Osteoblast (primary cell): ENCODE measurements around the gene MAD1L1. TPM values are rescaled to one million over a fixed set of nuclear protein-coding genes. Genes with fewer than 3 reads are reported as not detected.
"Not testable (repeated sequence)": the region's sequence is repeated elsewhere in the genome, so short reads cannot be mapped to it uniquely, and the experiment has no call there.

Experiments
- DNase-seq: peaks from one replicate; pipeline ENCODE4 v3.0.0; 2011; ENCODE audit warnings: low spot score, mixed read lengths; ENCODE audit not compliant: insufficient read length; ENCODE audit errors: missing footprints
- H2AFZ ChIP-seq: 2 replicates; pipeline ENCODE4 v1.6.0; 2011; ENCODE audit warnings: mild to moderate bottlenecking, low read length
- H3K27ac ChIP-seq: 2 replicates; pipeline ENCODE4 v1.5.1; 2011; ENCODE audit warnings: mild to moderate bottlenecking, low read depth, low read length, moderate library complexity
- H3K27me3 ChIP-seq: 2 replicates; pipeline ENCODE4 v1.6.0; 2012; ENCODE audit warnings: mild to moderate bottlenecking, control low read depth, inconsistent platforms, low read length, moderate library complexity; ENCODE audit not compliant: insufficient read depth
- H3K36me3 ChIP-seq: 2 replicates; pipeline ENCODE4 v1.5.1; 2011; ENCODE audit warnings: mild to moderate bottlenecking, low read length, control low read depth, moderate library complexity; ENCODE audit not compliant: insufficient read depth
- H3K4me1 ChIP-seq: 2 replicates; pipeline ENCODE4 v1.5.1; 2011; ENCODE audit warnings: mild to moderate bottlenecking, low read length, control low read depth, moderate library complexity; ENCODE audit not compliant: insufficient read depth
- H3K4me2 ChIP-seq: 2 replicates; pipeline ENCODE4 v1.6.0; 2011; ENCODE audit warnings: mild to moderate bottlenecking, low read length; ENCODE audit not compliant: insufficient read depth
- H3K4me3 ChIP-seq: fragments of 200-600 bp; sonication (generic); 3 replicates; pipeline ENCODE4 v1.5.1; 2012; ENCODE audit warnings: mild to moderate bottlenecking, low read length, inconsistent platforms; ENCODE audit not compliant: insufficient read depth
- H3K79me2 ChIP-seq: 2 replicates; pipeline ENCODE4 v1.6.0; 2012; ENCODE audit warnings: mild to moderate bottlenecking, low read length, control low read depth, inconsistent platforms; ENCODE audit not compliant: insufficient read depth
- H3K9me3 ChIP-seq: 2 replicates; pipeline ENCODE4 v1.5.1; 2011; ENCODE audit warnings: low read depth, low read length, control low read depth
- H4K20me1 ChIP-seq: 2 replicates; pipeline ENCODE4 v1.6.0; 2012; ENCODE audit warnings: mild to moderate bottlenecking, low read length, control low read depth; ENCODE audit not compliant: insufficient read depth
- CTCF ChIP-seq: IDR thresholded peaks from 2 replicates; pipeline ENCODE4 v1.5.1; 2011; ENCODE audit warnings: mild to moderate bottlenecking, low read depth, low read length, moderate library complexity; ENCODE audit errors: extremely low read depth
- total RNA-seq: library from RNA; depleted of rRNA; stranded (reverse); fragments of >200 nt; gene quantifications from 2 replicates; pipeline ENCODE4 v1.2.3, GENCODE V29; 2012

MAD1L1 gene
- total RNA-seq, 1 donor = 66.2 TPM

GRCh38 chr7:1861799-1862458 lies 370.8 kb downstream of the MAD1L1 start:
- Histone ChIP-seq H3K4me2 (no peak overlapping the region), H4K20me1 (peaks cover 2% of the 10 kb centered on the region)
- peak; percentile 92 for DNase-seq

GRCh38 chr7:1860881-1861798 lies 371.6 kb downstream of the MAD1L1 start:
- not testable (repeated sequence) for H3K36me3 ChIP-seq, H3K4me2 ChIP-seq, H3K4me3 ChIP-seq, H3K4me1 ChIP-seq, H2AFZ ChIP-seq, H3K79me2 ChIP-seq, H3K27ac ChIP-seq, H3K27me3 ChIP-seq, H4K20me1 ChIP-seq, H3K9me3 ChIP-seq
- DNase-seq = peak; percentile 84

More at GRCh38 chr7:1861799-1862458, 370.8 kb downstream of the MAD1L1 start:
- Histone ChIP-seq H3K36me3 (no peaks in the 10 kb centered on the region), H3K27ac (no peak overlapping the region), H3K27me3 (no peaks in the 10 kb centered on the region), H3K79me2 (no peaks in the 10 kb centered on the region), H3K9me3 (no peaks in the 10 kb centered on the region), H3K4me1 (no peaks in the 10 kb centered on the region), H2AFZ (no peak overlapping the region), H3K4me3 (no peak overlapping the region)
- no peak for TF ChIP-seq CTCF

GRCh38 chr7:1859266-1860035 lies 373.3 kb downstream of the MAD1L1 start:
- peak; percentile 74 for DNase-seq
- H3K36me3 ChIP-seq = no peaks in the 10 kb centered on the region
- H3K9me3 ChIP-seq = no peaks in the 10 kb centered on the region
- no peaks in the 10 kb centered on the region for H3K27me3 ChIP-seq
- no peak for TF ChIP-seq CTCF
- H3K27ac ChIP-seq = no peak overlapping the region
- H4K20me1 ChIP-seq = no peaks in the 10 kb centered on the region
- no peak overlapping the region for H2AFZ ChIP-seq
- H3K79me2 ChIP-seq = no peaks in the 10 kb centered on the region
- H3K4me2 ChIP-seq = no peak overlapping the region
- H3K4me3 ChIP-seq = no peak overlapping the region
- H3K4me1 ChIP-seq = no peaks in the 10 kb centered on the region

- H3K27ac ChIP-seq = no peak overlapping the region
- no peaks in the 10 kb centered on the region for H3K27me3 ChIP-seq
- H3K79me2 ChIP-seq = no peaks in the 10 kb centered on the region
- no peaks in the 10 kb centered on the region for H3K4me1 ChIP-seq
- no peak overlapping the region for H3K4me3 ChIP-seq
- no peaks in the 10 kb centered on the region for H3K36me3 ChIP-seq
- no peak for TF ChIP-seq CTCF
- peak; percentile 81 for DNase-seq
- H3K4me2 ChIP-seq = no peak overlapping the region
- H4K20me1 ChIP-seq = no peaks in the 10 kb centered on the region
- no peak overlapping the region for H2AFZ ChIP-seq
- no peaks in the 10 kb centered on the region for H3K9me3 ChIP-seq
These were observed 374.1 kb downstream of the MAD1L1 start for GRCh38 chr7:1858435-1859265.
